K562 (cell line): ENCODE results near the gene EPHA4. TPM values are rescaled to one million over a fixed set of nuclear protein-coding genes. Genes with fewer than 3 reads are reported as not detected.

Experiments
- ATAC-seq: fragments of 200-7000 bp; cut with Tn5 transposase; 3 replicates; pipeline ENCODE4 v1.9.1; 2020; ENCODE audit warnings: moderate library complexity
- BruUV-seq: library from RNA; stranded (reverse); fragments of 400-500 nt; replicated peaks from 2 replicates; lab custom pipeline; 2021; lab: Mats Ljungman, UMichigan
- CTCF ChIA-PET: fragments of 300-600 bp; formaldehyde crosslinking; extraction: SDS; loops from one replicate; lab custom pipeline; 2021; ENCODE audit warnings: low intra/inter-chr PET ratio; lab: Yijun Ruan, JAX
- POLR2A ChIA-PET: fragments of 300-600, 350-650 bp; sonication (Branson Sonifier 250); formaldehyde crosslinking; extraction: SDS; loops from one replicate; lab custom pipeline; 2021; ENCODE audit warnings: antibody characterized with exemption, inconsistent platforms; lab: Yijun Ruan, JAX
- DNase-seq, 4 experiments: peaks; one replicate each; pipeline versions ENCODE4 v3.0.0 to v3.0.0-alpha.2; 2011 to 2018; ENCODE audit warnings: low spot score in 3 of 4, mixed read lengths in 3 of 4; ENCODE audit errors: extremely low read depth in 1 of 4
- FAIRE-seq: peaks from 2 replicates; lab custom pipeline; 2011; peaks lifted over from hg19 to GRCh38; lab: Jason Lieb, UNC
- H2AFZ ChIP-seq: 2 replicates; pipeline ENCODE4 v1.6.0; 2011; ENCODE audit warnings: low read depth, low read length, control low read depth, inconsistent platforms
- H3K27ac ChIP-seq: fragments of 200-600 bp; 3 replicates; pipeline ENCODE4 v1.8.0; 2011; ENCODE audit warnings: low read depth, mild to moderate bottlenecking, control low read depth, inconsistent platforms, low read length, moderate library complexity, mixed read lengths; ENCODE audit errors: extremely low read depth
- H3K27me3 ChIP-seq, 2 experiments: fragments of 300-600 bp in 1 of 2; 2 replicates in 1 of 2; 3 replicates in 1 of 2; pipeline versions ENCODE4 v1.6.0 to v1.8.0; 2011; ENCODE audit warnings: inconsistent platforms in 2 of 2, low read length in 2 of 2, mild to moderate bottlenecking in 1 of 2, mixed read lengths in 1 of 2, moderate library complexity in 1 of 2; ENCODE audit not compliant: control insufficient read depth in 2 of 2, insufficient read depth in 2 of 2
- H3K36me3 ChIP-seq: fragments of 300-600 bp; 3 replicates; pipeline ENCODE4 v1.8.0; 2011; ENCODE audit warnings: mild to moderate bottlenecking, low read length, inconsistent platforms; ENCODE audit not compliant: control insufficient read depth, insufficient read depth
- H3K4me1 ChIP-seq, 2 experiments: fragments of 200-600 bp in 1 of 2; replicated peaks in 1 of 2; 2 replicates in 1 of 2; 3 replicates in 1 of 2; pipeline versions ENCODE4 v1.5.1 to v1.8.0; 2011; ENCODE audit warnings: inconsistent platforms in 2 of 2, low read length in 2 of 2, mild to moderate bottlenecking in 1 of 2, mixed read lengths in 1 of 2, moderate library complexity in 1 of 2; ENCODE audit not compliant: control insufficient read depth in 2 of 2, insufficient read depth in 2 of 2
- H3K4me2 ChIP-seq: 2 replicates; pipeline ENCODE4 v1.6.1; 2011; ENCODE audit warnings: low read length, control low read depth, inconsistent platforms, mixed read lengths; ENCODE audit not compliant: insufficient read depth
- H3K4me3 ChIP-seq: fragments of 200-600 bp; sonication (generic), shearing (Covaris generic); 2 replicates; pipeline ENCODE4 v1.5.1; 2016; ENCODE audit warnings: control low read depth, inconsistent platforms
- H3K79me2 ChIP-seq: fragments of 200-600 bp; 3 replicates; pipeline ENCODE4 v1.8.0; 2011; ENCODE audit warnings: low read length, inconsistent platforms; ENCODE audit not compliant: control insufficient read depth, insufficient read depth
- H3K9ac ChIP-seq, 2 experiments: 2 replicates each; pipeline versions ENCODE4 v1.6.0 to v1.6.1; 2011; ENCODE audit warnings: low read depth in 2 of 2, low read length in 2 of 2, control low read depth in 1 of 2, inconsistent platforms in 1 of 2, mild to moderate bottlenecking in 1 of 2, mixed read lengths in 1 of 2; ENCODE audit not compliant: insufficient read depth in 1 of 2
- H3K9me1 ChIP-seq: one replicate; pipeline ENCODE4 v1.6.0; 2011; ENCODE audit warnings: inconsistent platforms, mild to moderate bottlenecking, low read length, moderate library complexity; ENCODE audit not compliant: control insufficient read depth, insufficient read depth
- H3K9me3 ChIP-seq: replicated peaks from 2 replicates; pipeline ENCODE4 v1.5.1; 2011; ENCODE audit warnings: low read depth, low read length, inconsistent platforms; ENCODE audit not compliant: control insufficient read depth, insufficient read depth
- H4K20me1 ChIP-seq: replicated peaks from 2 replicates; pipeline ENCODE4 v1.6.1; 2011; ENCODE audit warnings: low read length, inconsistent platforms, mixed read lengths; ENCODE audit not compliant: control insufficient read depth, insufficient read depth
- FOXJ3 ChIP-seq: sonication (generic); formaldehyde crosslinking; IDR thresholded peaks from 2 replicates; pipeline ENCODE4 v1.4.0; 2020; ENCODE audit warnings: mild to moderate bottlenecking, missing genetic modification reagents
- PRDM10 ChIP-seq: fragments of 450-650 bp; IDR thresholded peaks from 2 replicates; pipeline ENCODE4 v1.6.1; 2018; ENCODE audit not compliant: partially characterized antibody
- PTRF ChIP-seq: fragments of 450-650 bp; IDR thresholded peaks from 2 replicates; pipeline ENCODE4 v1.6.1; 2016; ENCODE audit warnings: mild to moderate bottlenecking, missing genetic modification characterization, missing compliant biosample characterization
- SP1 ChIP-seq: sonication (generic); formaldehyde crosslinking; IDR thresholded peaks from 2 replicates; pipeline ENCODE4 v1.8.1; 2022; ENCODE audit warnings: mild to moderate bottlenecking, missing genetic modification reagents
- TCFL5 ChIP-seq: fragments of 250-450 bp; sonication (Bioruptor Pico); conservative IDR thresholded peaks from 2 replicates; pipeline ENCODE4 v1.6.1; 2021; ENCODE audit warnings: mild to moderate bottlenecking, moderate library complexity, matching md5 sums
- ZNF282 ChIP-seq: sonication (generic); formaldehyde crosslinking; IDR thresholded peaks from 2 replicates; pipeline ENCODE4 v1.8.1; 2023; ENCODE audit warnings: missing genetic modification reagents
- WGBS: fragments of 100-300 bp; shearing (Covaris generic); methylation state at CpG from one replicate; pipeline ENCODE4 v1.1.6; 2016; ENCODE audit warnings: low coverage, mixed read lengths; ENCODE audit not compliant: insufficient coverage; ENCODE audit errors: missing lambda C conversion rate; 5-methylcytosine and 5-hydroxymethylcytosine counted together
- in situ Hi-C: fragments of 300-500 bp; cut with MboI; formaldehyde crosslinking; loops from 4 replicates; pipeline ENCODE4 v1.15.0; 2018; ENCODE audit warnings: inconsistent platforms, mixed read lengths
- intact Hi-C: fragments of 100-400 bp; cut with micrococcal nuclease; formaldehyde crosslinking; loops from 2 replicates; pipeline ENCODE4 v1.14.2; 2022
- polyA plus RNA-seq, 8 experiments: library from polyadenylated mRNA; depleted of rRNA in 4 of 8; stranded (reverse) in 5 of 8; unstranded in 3 of 8; fragments of >200 nt; fragmentation: Nextera tagmentation in 2 of 8; fragmentation: Illumina TruSeq in 1 of 8; extraction: Ambion mirVana in 2 of 8; extraction: Trizol in 1 of 8; gene quantifications; 2 replicates each; pipeline versions ENCODE4 v1.2.1 to v1.2.3, GENCODE V29; 2011 to 2014; ENCODE audit warnings: inconsistent platforms in 1 of 8, missing spikeins in 1 of 8
- total RNA-seq, 7 experiments: library from RNA; depleted of rRNA in 6 of 7; stranded (reverse); fragments of >200 nt in 6 of 7; fragmentation: Illumina TruSeq in 2 of 7; extraction: Trizol in 2 of 7; gene quantifications; 2 replicates each; pipeline versions ENCODE4 v1.2.1 to v1.2.3, GENCODE V29; 2011 to 2021; ENCODE audit warnings: low replicate concordance in 1 of 7

The EPHA4 gene
- total and polyA plus RNA-seq, 9 of the 15 experiments (the other 6 are each of a cell fraction or from before 2014, with no cell fraction given), result 0.07 to 0.09 (median 0.07) TPM; not detected in 6

DNA sequence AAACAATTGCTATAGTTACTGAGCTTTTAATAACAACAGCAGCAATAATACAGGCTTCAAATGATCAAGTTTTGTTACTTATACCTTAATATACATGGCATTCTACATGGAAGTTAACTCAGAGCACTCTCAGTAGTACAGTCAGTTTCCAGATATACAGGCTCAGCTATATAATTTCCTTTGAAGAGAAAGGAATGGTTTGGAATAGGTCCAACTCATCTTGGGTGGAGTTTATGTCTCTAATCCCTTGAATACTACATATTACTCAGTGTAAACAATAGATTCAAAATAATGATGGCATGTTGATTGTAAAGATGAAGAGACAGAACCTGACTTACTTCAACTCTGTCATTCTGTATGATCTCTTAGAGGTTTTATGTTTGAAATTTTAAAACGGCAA lies 174.9 kb downstream of the EPHA4 start (continued):
- TF ChIP-seq FOXJ3 (CRISPR knock-in tag), result no peak
- TF ChIP-seq, all 486 proteins: peak for 0

DNA sequence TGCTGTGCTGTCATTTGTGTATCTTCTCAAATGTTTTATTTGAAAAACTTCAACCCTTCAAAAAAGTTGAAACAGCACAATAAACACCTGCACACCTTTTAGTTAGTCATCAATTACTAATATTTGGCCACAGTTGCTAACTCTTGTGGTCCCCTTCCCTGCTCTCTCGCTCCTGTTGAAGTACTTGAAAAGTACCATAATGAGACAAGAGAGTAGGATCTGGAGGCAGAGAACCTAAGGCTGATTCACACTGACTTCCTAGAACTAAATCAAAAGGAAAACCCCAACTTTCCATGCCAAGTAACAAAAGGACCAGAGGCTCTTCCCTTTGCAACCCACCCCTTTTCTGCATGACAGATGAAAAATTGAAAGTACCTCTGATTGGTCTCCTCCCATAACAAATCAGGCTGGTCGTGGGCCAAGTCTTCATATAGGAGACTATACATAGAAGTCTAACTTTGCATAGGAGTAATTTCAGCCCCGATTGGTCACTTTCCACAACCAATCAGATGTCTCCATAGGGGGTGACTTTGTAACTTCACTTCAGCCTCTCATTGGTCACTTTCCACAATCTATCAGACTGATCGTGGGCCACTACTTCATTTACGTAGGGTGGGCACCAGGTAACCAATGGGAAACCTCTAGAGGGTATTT lies 179.7 kb downstream of the EPHA4 start:
- Histone ChIP-seq H3K36me3 (no peaks in the 10 kb centered on the region), H3K4me1 (no peaks in the 10 kb centered on the region), H3K4me3 (no peak overlapping the region), H3K27me3 (no peaks in the 10 kb centered on the region), H4K20me1 (no peaks in the 10 kb centered on the region), H3K27ac (no peak overlapping the region), H3K9me3 (no peaks in the 10 kb centered on the region), H3K9me1 (no peaks in the 10 kb centered on the region), H3K4me2 (no peak overlapping the region), H3K9ac (no peak overlapping the region), H2AFZ (no peak overlapping the region), H3K79me2 (no peaks in the 10 kb centered on the region)
- TF ChIP-seq PRDM10 (no peak), PTRF (tag) (no peak), TCFL5 (CRISPR knock-in tag) (no peak), SP1 (CRISPR knock-in tag) (no peak), ZNF282 (CRISPR knock-in tag) (no peak)
- in situ Hi-C loops, result no loop called here
- DNase-seq (no peak), ATAC-seq (no peak), FAIRE-seq (no peak)
- BruUV-seq, result no TSS peak
- CTCF ChIA-PET, result no interaction called here
- 2% methylated on average over 5 of the region's 5 CpGs for WGBS
- POLR2A ChIA-PET, result no interaction called here
- intact Hi-C loops, result no loop called here
